ENCODE results near the gene AGTRAP.

AGTRAP gene

GRCh38 chr1:11764115-11764514, 28.2 kb downstream of the AGTRAP start:
- DNase-seq (ENCODE audit: low read depth), result no peak

GRCh38 chr1:11764519-11764918, 28.6 kb downstream of the AGTRAP start:
- DNase-seq (ENCODE audit: low read depth), result no peak

GRCh38 chr1:11765661-11766428, 29.9 kb downstream of the AGTRAP start:
- no peak for DNase-seq (ENCODE audit: low read depth)

GRCh38 chr1:11766429-11766776, 30.5 kb downstream of the AGTRAP start:
- DNase-seq (ENCODE audit: low read depth), result no peak

- DNase-seq (ENCODE audit: low read depth), result no peak
Observed at GRCh38 chr1:11767922-11768704, 32.2 kb downstream of the AGTRAP start.

GRCh38 chr1:11768821-11769220, 32.9 kb downstream of the AGTRAP start:
- DNase-seq (ENCODE audit: low read depth), result no peak

- DNase-seq (ENCODE audit: low read depth), result no peak
Observed at GRCh38 chr1:11769274-11769673, 33.3 kb downstream of the AGTRAP start.

GRCh38 chr1:11770011-11770410, 34.1 kb downstream of the AGTRAP start:
- DNase-seq (ENCODE audit: low read depth), result no peak

- no peak for DNase-seq (ENCODE audit: low read depth)
Observed at GRCh38 chr1:11771481-11772043, 35.6 kb downstream of the AGTRAP start.

- DNase-seq (ENCODE audit: low read depth), result no peak
Observed at GRCh38 chr1:11772458-11772857, 36.5 kb downstream of the AGTRAP start.

- DNase-seq (ENCODE audit: low read depth), result no peak
Observed at GRCh38 chr1:11774753-11775152, 38.8 kb downstream of the AGTRAP start.

- no peak for DNase-seq (ENCODE audit: low read depth)
Observed at GRCh38 chr1:11777658-11778322, 41.9 kb downstream of the AGTRAP start.

GRCh38 chr1:11778336-11778735, 42.4 kb downstream of the AGTRAP start:
- no peak for DNase-seq (ENCODE audit: low read depth)

GRCh38 chr1:11778844-11779623, 43.1 kb downstream of the AGTRAP start:
- DNase-seq (ENCODE audit: low read depth), result no peak

- no peak for DNase-seq (ENCODE audit: low read depth)
Observed at GRCh38 chr1:11779715-11780379, 43.9 kb downstream of the AGTRAP start.

GRCh38 chr1:11780380-11781147, 44.6 kb downstream of the AGTRAP start:
- no peak for DNase-seq (ENCODE audit: low read depth)

- peak; percentile 18 for DNase-seq (ENCODE audit: low read depth)
Observed at GRCh38 chr1:11781297-11781696, 45.4 kb downstream of the AGTRAP start.

GRCh38 chr1:11782127-11782708, 46.3 kb downstream of the AGTRAP start:
- no peak for DNase-seq (ENCODE audit: low read depth)

GRCh38 chr1:11783556-11783955, 47.6 kb downstream of the AGTRAP start:
- no peak for DNase-seq (ENCODE audit: low read depth)
